K562 (cell line): ENCODE measurements around the gene EPB41L4B. TPM values are rescaled to one million over a fixed set of nuclear protein-coding genes. Genes with fewer than 3 reads are reported as not detected.

ENCODE experiments used
- CBX8 ChIP-seq: fragments of 200-600 bp; sonication (generic); IDR thresholded peaks from 2 replicates; pipeline ENCODE4 v1.6.1; 2012; ENCODE audit warnings: borderline replicate concordance, mixed run types, low read depth, mild to moderate bottlenecking, moderate library complexity, mixed read lengths, low read length, control low read depth, inconsistent platforms; ENCODE audit not compliant: poor library complexity, severe bottlenecking; ENCODE audit errors: extremely low read depth
- CSDE1 ChIP-seq, 2 experiments: fragments of 450-650 bp; IDR thresholded peaks; 2 replicates each; pipeline ENCODE4 v1.6.1; 2016; ENCODE audit warnings: mild to moderate bottlenecking in 1 of 2
- EP300 ChIP-seq: IDR thresholded peaks from 2 replicates; pipeline ENCODE4 v1.6.1; 2012; ENCODE audit warnings: low read length, improper control_type of control experiment
- MBD2 ChIP-seq: sonication (generic); IDR thresholded peaks from 2 replicates; pipeline ENCODE4 v1.6.1; 2016; ENCODE audit warnings: low read depth, borderline replicate concordance
- MCM5 ChIP-seq: fragments of 450-650 bp; IDR thresholded peaks from 2 replicates; pipeline ENCODE4 v1.6.1; 2016; ENCODE audit warnings: low read depth
- NCOA1 ChIP-seq: fragments of 450-650 bp; IDR thresholded peaks from 2 replicates; pipeline ENCODE4 v1.6.1; 2016; ENCODE audit warnings: low read depth
- NCOR1 ChIP-seq: fragments of 450-650 bp; IDR thresholded peaks from 2 replicates; pipeline ENCODE4 v1.6.1; 2016; ENCODE audit warnings: mild to moderate bottlenecking, moderate library complexity
- PHB2 ChIP-seq: fragments of 450-650 bp; IDR thresholded peaks from 2 replicates; pipeline ENCODE4 v1.6.1; 2017; ENCODE audit warnings: low read depth
- ZNF184 ChIP-seq: sonication (generic); formaldehyde crosslinking; IDR thresholded peaks from 2 replicates; pipeline ENCODE4 v1.5.0; 2020; ENCODE audit warnings: missing genetic modification reagents
- ZNF217 ChIP-seq: sonication (generic); formaldehyde crosslinking; IDR thresholded peaks from 2 replicates; pipeline ENCODE4 v1.8.0; 2022; ENCODE audit warnings: mild to moderate bottlenecking, missing genetic modification reagents
- ZNF347 ChIP-seq: fragments of 450-650 bp; formaldehyde crosslinking; IDR thresholded peaks from 2 replicates; pipeline ENCODE4 v1.4.0; 2020; ENCODE audit warnings: low read depth, mild to moderate bottlenecking, moderate library complexity
- polyA plus RNA-seq, 8 experiments: library from polyadenylated mRNA; depleted of rRNA in 4 of 8; stranded (reverse) in 5 of 8; unstranded in 3 of 8; fragments of >200 nt; fragmentation: Nextera tagmentation in 2 of 8; fragmentation: Illumina TruSeq in 1 of 8; extraction: Ambion mirVana in 2 of 8; extraction: Trizol in 1 of 8; gene quantifications; 2 replicates each; pipeline versions ENCODE4 v1.2.1 to v1.2.3, GENCODE V29; 2011 to 2014; ENCODE audit warnings: inconsistent platforms in 1 of 8, missing spikeins in 1 of 8
- total RNA-seq, 7 experiments: library from RNA; depleted of rRNA in 6 of 7; stranded (reverse); fragments of >200 nt in 6 of 7; fragmentation: Illumina TruSeq in 2 of 7; extraction: Trizol in 2 of 7; gene quantifications; 2 replicates each; pipeline versions ENCODE4 v1.2.1 to v1.2.3, GENCODE V29; 2011 to 2021; ENCODE audit warnings: low replicate concordance in 1 of 7
- TF ChIP-seq, protein P1 (sequence below): fragments of 450-650 bp; IDR thresholded peaks from 2 replicates; pipeline ENCODE4 v1.6.1; 2018; ENCODE audit not compliant: partially characterized antibody
- TF ChIP-seq, protein P2 (sequence below): sonication (generic); formaldehyde crosslinking; IDR thresholded peaks from 2 replicates; pipeline ENCODE4 v1.8.0; 2023; ENCODE audit warnings: mild to moderate bottlenecking, missing genetic modification reagents
- TF ChIP-seq, protein P3 (sequence below): fragments of 450-650 bp; IDR thresholded peaks from 2 replicates; pipeline ENCODE4 v1.6.1; 2016; ENCODE audit warnings: borderline replicate concordance
- TF ChIP-seq, protein P4 (sequence below), 2 experiments: fragments of 450-650 bp in 1 of 2; sonication (generic) in 1 of 2; formaldehyde crosslinking in 1 of 2; IDR thresholded peaks in 1 of 2; conservative IDR thresholded peaks in 1 of 2; 2 replicates each; pipeline versions ENCODE4 v1.6.1 to v1.8.1; 2016 to 2023; ENCODE audit warnings: mild to moderate bottlenecking in 2 of 2, moderate library complexity in 2 of 2, inconsistent platforms in 1 of 2, missing genetic modification reagents in 1 of 2

EPB41L4B gene
- total and polyA plus RNA-seq, 9 of the 15 experiments (the other 6 are each of a cell fraction or from before 2014, with no cell fraction given): 0.09 to 0.38 (median 0.21) TPM

DNA sequence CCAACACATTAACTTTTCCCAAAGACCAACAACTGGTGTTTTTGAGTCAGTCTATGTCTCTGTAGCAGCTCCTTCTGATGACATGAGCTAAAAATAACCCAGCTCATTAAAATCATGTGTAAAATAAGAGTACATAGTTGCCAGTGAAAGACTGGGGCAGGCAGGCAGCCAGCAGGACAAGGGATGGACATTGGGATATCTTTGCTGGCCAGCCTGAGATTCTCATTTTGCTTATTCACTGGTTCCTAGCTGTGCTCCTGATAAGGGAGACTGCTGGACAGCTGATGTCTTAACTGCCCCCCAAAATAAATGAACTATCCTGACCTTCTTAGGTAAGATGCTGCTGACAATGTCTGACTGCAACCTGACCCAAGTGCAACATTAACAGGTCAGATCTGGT, 33.9 kb downstream of the EPB41L4B start (continued):
- TF ChIP-seq, protein P1, sequence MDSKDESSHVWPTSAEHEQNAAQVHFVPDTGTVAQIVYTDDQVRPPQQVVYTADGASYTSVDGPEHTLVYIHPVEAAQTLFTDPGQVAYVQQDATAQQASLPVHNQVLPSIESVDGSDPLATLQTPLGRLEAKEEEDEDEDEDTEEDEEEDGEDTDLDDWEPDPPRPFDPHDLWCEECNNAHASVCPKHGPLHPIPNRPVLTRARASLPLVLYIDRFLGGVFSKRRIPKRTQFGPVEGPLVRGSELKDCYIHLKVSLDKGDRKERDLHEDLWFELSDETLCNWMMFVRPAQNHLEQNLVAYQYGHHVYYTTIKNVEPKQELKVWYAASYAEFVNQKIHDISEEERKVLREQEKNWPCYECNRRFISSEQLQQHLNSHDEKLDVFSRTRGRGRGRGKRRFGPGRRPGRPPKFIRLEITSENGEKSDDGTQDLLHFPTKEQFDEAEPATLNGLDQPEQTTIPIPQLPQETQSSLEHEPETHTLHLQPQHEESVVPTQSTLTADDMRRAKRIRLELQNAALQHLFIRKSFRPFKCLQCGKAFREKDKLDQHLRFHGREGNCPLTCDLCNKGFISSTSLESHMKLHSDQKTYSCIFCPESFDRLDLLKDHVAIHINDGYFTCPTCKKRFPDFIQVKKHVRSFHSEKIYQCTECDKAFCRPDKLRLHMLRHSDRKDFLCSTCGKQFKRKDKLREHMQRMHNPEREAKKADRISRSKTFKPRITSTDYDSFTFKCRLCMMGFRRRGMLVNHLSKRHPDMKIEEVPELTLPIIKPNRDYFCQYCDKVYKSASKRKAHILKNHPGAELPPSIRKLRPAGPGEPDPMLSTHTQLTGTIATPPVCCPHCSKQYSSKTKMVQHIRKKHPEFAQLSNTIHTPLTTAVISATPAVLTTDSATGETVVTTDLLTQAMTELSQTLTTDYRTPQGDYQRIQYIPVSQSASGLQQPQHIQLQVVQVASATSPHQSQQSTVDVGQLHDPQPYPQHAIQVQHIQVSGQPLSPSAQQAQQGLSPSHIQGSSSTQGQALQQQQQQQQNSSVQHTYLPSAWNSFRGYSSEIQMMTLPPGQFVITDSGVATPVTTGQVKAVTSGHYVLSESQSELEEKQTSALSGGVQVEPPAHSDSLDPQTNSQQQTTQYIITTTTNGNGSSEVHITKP: peak; percentile 23
- TF ChIP-seq, protein P2, sequence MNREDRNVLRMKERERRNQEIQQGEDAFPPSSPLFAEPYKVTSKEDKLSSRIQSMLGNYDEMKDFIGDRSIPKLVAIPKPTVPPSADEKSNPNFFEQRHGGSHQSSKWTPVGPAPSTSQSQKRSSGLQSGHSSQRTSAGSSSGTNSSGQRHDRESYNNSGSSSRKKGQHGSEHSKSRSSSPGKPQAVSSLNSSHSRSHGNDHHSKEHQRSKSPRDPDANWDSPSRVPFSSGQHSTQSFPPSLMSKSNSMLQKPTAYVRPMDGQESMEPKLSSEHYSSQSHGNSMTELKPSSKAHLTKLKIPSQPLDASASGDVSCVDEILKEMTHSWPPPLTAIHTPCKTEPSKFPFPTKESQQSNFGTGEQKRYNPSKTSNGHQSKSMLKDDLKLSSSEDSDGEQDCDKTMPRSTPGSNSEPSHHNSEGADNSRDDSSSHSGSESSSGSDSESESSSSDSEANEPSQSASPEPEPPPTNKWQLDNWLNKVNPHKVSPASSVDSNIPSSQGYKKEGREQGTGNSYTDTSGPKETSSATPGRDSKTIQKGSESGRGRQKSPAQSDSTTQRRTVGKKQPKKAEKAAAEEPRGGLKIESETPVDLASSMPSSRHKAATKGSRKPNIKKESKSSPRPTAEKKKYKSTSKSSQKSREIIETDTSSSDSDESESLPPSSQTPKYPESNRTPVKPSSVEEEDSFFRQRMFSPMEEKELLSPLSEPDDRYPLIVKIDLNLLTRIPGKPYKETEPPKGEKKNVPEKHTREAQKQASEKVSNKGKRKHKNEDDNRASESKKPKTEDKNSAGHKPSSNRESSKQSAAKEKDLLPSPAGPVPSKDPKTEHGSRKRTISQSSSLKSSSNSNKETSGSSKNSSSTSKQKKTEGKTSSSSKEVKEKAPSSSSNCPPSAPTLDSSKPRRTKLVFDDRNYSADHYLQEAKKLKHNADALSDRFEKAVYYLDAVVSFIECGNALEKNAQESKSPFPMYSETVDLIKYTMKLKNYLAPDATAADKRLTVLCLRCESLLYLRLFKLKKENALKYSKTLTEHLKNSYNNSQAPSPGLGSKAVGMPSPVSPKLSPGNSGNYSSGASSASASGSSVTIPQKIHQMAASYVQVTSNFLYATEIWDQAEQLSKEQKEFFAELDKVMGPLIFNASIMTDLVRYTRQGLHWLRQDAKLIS (CRISPR knock-in tag): no peak
- no peak for TF ChIP-seq ZNF184 (CRISPR knock-in tag)
- TF ChIP-seq, protein P3, sequence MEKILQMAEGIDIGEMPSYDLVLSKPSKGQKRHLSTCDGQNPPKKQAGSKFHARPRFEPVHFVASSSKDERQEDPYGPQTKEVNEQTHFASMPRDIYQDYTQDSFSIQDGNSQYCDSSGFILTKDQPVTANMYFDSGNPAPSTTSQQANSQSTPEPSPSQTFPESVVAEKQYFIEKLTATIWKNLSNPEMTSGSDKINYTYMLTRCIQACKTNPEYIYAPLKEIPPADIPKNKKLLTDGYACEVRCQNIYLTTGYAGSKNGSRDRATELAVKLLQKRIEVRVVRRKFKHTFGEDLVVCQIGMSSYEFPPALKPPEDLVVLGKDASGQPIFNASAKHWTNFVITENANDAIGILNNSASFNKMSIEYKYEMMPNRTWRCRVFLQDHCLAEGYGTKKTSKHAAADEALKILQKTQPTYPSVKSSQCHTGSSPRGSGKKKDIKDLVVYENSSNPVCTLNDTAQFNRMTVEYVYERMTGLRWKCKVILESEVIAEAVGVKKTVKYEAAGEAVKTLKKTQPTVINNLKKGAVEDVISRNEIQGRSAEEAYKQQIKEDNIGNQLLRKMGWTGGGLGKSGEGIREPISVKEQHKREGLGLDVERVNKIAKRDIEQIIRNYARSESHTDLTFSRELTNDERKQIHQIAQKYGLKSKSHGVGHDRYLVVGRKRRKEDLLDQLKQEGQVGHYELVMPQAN: no peak
- TF ChIP-seq ZNF217: no peak
- TF ChIP-seq, protein P4, sequence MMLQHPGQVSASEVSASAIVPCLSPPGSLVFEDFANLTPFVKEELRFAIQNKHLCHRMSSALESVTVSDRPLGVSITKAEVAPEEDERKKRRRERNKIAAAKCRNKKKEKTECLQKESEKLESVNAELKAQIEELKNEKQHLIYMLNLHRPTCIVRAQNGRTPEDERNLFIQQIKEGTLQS (IDR thresholded peaks at IDR 0.05): no peak
- TF ChIP-seq, protein P4 (CRISPR knock-in tag; conservative IDR thresholded peaks at IDR 0.05): no peak
- TF ChIP-seq CBX8: no peak
- peak; percentile 89 for TF ChIP-seq NCOR1
- TF ChIP-seq MCM5: no peak
- TF ChIP-seq PHB2: no peak
- peak; percentile 37; the same call in 1 of the 2 replicates for TF ChIP-seq MBD2
- no peak for TF ChIP-seq CSDE1 (IDR thresholded peaks at IDR 0.05)
- TF ChIP-seq ZNF347 (CRISPR knock-in tag): no peak
- peak; percentile 84 for TF ChIP-seq EP300
- peak; percentile 50; the same call in 1 of the 2 replicates for TF ChIP-seq NCOA1
